HepG2 (cell line): Measurements from ENCODE around the gene ATP4B.

Source experiments
- ETV6 ChIP-seq: sonication (generic); formaldehyde crosslinking; conservative IDR thresholded peaks from 2 replicates; pipeline ENCODE4 v1.4.0; 2020; ENCODE audit warnings: missing genetic modification reagents
- MED1 ChIP-seq: sonication (generic); formaldehyde crosslinking; IDR thresholded peaks from 2 replicates; pipeline ENCODE4 v1.4.0; 2020; ENCODE audit warnings: missing genetic modification reagents
- MTA3 ChIP-seq: sonication (generic); formaldehyde crosslinking; IDR thresholded peaks from 2 replicates; pipeline ENCODE4 v1.4.0; 2020; ENCODE audit warnings: missing genetic modification reagents
- NR2C2 ChIP-seq: sonication (generic); formaldehyde crosslinking; IDR thresholded peaks from 2 replicates; pipeline ENCODE4 v1.4.0; 2020; ENCODE audit warnings: missing genetic modification reagents, mild to moderate bottlenecking, moderate library complexity, borderline replicate concordance
- RFX5 ChIP-seq: IDR thresholded peaks from 2 replicates; pipeline ENCODE4 v1.6.1; 2011; ENCODE audit warnings: low read depth, low read length, improper control_type of control experiment
- SMAD9 ChIP-seq: sonication (generic); formaldehyde crosslinking; IDR thresholded peaks from 2 replicates; pipeline ENCODE4 v1.5.1; 2020; ENCODE audit warnings: mild to moderate bottlenecking, missing genetic modification reagents
- ZBTB3 ChIP-seq: sonication (generic); formaldehyde crosslinking; IDR thresholded peaks from 2 replicates; pipeline ENCODE4 v1.4.0; 2020; ENCODE audit warnings: low read depth, mild to moderate bottlenecking, moderate library complexity, missing genetic modification reagents, borderline replicate concordance
- ZNF124 ChIP-seq: sonication (generic); formaldehyde crosslinking; IDR thresholded peaks from 2 replicates; pipeline ENCODE4 v1.4.0; 2020; ENCODE audit warnings: missing genetic modification reagents
- TF ChIP-seq, protein P1 (sequence below): sonication (generic); formaldehyde crosslinking; IDR thresholded peaks from 2 replicates; pipeline ENCODE4 v1.8.0; 2022; ENCODE audit warnings: missing genetic modification reagents, mild to moderate bottlenecking, inconsistent platforms, borderline replicate concordance
- TF ChIP-seq, protein P2 (sequence below): IDR thresholded peaks from 2 replicates; pipeline ENCODE4 v1.6.1; 2012; ENCODE audit warnings: inconsistent platforms

DNA sequence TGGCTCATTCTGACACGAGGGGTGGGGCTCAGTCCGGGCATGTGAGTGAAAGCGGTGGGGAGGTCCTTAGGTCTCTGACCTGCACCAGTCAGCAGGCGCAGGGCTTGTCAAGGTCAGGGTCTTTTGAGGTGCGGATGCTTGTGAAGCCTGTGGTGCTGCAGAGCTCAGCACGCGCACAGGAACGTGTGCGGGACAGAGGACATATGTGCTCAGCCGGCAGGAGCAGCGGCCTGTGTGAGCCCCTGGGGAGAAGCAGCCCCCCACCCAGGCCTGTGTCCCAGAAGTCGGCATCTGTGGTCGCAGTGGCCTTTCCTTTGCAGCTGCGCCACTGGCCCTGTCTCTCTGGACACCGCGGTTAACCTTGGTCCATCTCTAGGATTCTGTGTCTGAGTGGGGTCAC is 30.9 kb downstream of the ATP4B start:
- TF ChIP-seq NR2C2 (CRISPR knock-in tag) (no peak), ZNF124 (CRISPR knock-in tag) (no peak), ETV6 (CRISPR knock-in tag) (no peak), RFX5 (no peak), ZBTB3 (CRISPR knock-in tag) (no peak), SMAD9 (no peak), MTA3 (no peak), MED1 (no peak)
- TF ChIP-seq, protein P1, sequence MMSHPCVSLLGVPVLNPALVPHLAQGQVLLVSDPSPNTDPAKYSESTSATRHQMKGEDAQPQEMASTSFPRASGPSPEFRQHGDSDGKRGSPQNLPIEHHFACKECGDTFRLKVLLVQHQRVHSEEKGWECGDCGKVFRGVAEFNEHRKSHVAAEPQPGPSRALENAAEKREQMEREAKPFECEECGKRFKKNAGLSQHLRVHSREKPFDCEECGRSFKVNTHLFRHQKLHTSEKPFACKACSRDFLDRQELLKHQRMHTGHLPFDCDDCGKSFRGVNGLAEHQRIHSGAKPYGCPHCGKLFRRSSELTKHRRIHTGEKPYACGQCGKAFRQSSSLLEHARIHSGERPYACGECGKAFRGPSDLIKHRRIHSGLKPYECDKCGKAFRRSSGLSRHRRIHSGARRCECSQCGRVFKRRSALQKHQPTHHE (CRISPR knock-in tag) = no peak
- TF ChIP-seq, protein P2, sequence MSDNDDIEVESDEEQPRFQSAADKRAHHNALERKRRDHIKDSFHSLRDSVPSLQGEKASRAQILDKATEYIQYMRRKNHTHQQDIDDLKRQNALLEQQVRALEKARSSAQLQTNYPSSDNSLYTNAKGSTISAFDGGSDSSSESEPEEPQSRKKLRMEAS = no peak
